Calu3 (cell line): ENCODE results near the gene SIRPD. TPM values are rescaled to one million over a fixed set of nuclear protein-coding genes. Genes with fewer than 3 reads are reported as not detected.

ENCODE experiments used
- BruUV-seq: library from RNA; stranded (reverse); fragments of 400-500 nt; replicated peaks from 2 replicates; lab custom pipeline; 2021; lab: Mats Ljungman, UMichigan
- CTCF ChIA-PET: fragments of 300-600 bp; sonication (Branson Sonifier 250); formaldehyde crosslinking; loops from one replicate; lab custom pipeline; 2022; ENCODE audit warnings: antibody characterized with exemption; lab: Charles Lee
- DNase-seq: peaks from one replicate; pipeline ENCODE4 v3.0.0; 2022
- H3K27ac Mint-ChIP-seq: one replicate; pipeline ENCODE4 v1.8.0; 2022; ENCODE audit warnings: mixed read lengths; ENCODE audit not compliant: unreplicated experiment
- H3K27me3 Mint-ChIP-seq: one replicate; pipeline ENCODE4 v1.8.0; 2022; ENCODE audit warnings: mixed read lengths; ENCODE audit not compliant: unreplicated experiment
- H3K36me3 Mint-ChIP-seq: one replicate; pipeline ENCODE4 v1.8.0; 2022; ENCODE audit warnings: mild to moderate bottlenecking, moderate library complexity, mixed read lengths; ENCODE audit not compliant: insufficient read depth, unreplicated experiment
- H3K4me1 Mint-ChIP-seq: one replicate; pipeline ENCODE4 v1.8.0; 2022; ENCODE audit warnings: mild to moderate bottlenecking, low read depth, mixed read lengths; ENCODE audit not compliant: unreplicated experiment
- H3K4me3 Mint-ChIP-seq: one replicate; pipeline ENCODE4 v1.8.0; 2022; ENCODE audit warnings: mild to moderate bottlenecking, low read depth, moderate library complexity, mixed read lengths; ENCODE audit not compliant: unreplicated experiment
- H3K9me3 Mint-ChIP-seq: one replicate; pipeline ENCODE4 v1.8.0; 2022; ENCODE audit warnings: low read depth, mixed read lengths; ENCODE audit not compliant: unreplicated experiment
- CTCF ChIP-seq: fragments of 200-600 bp; IDR thresholded peaks from one replicate; pipeline ENCODE4 v1.8.0; 2022; ENCODE audit warnings: antibody characterized with exemption; ENCODE audit not compliant: unreplicated experiment
- intact Hi-C: fragments of 100-400 bp; cut with micrococcal nuclease; formaldehyde crosslinking; loops from one replicate; pipeline ENCODE4 v1.10.0; 2022; ENCODE audit not compliant: unreplicated experiment
- total RNA-seq: library from RNA; stranded (reverse); gene quantifications from 2 replicates; pipeline ENCODE4 v1.2.3, GENCODE V29; 2022

SIRPD gene
- total RNA-seq, 1 experiment from 2014 or later, result not detected

- H3K36me3 Mint-ChIP-seq, result no peaks in the 10 kb centered on the region
- intact Hi-C loops, result no loop called here
- no peaks in the 10 kb centered on the region for H3K9me3 Mint-ChIP-seq
- DNase-seq, result no peak
- peaks cover 43% of the 10 kb centered on the region for H3K4me1 Mint-ChIP-seq
- H3K27ac Mint-ChIP-seq, result no peak overlapping the region
- TF ChIP-seq CTCF, result no peak
- CTCF ChIA-PET, result interaction anchor here (1.2 kb wide), 1 partner anchor 17 kb away, joined by 4 read pairs; no protein-coding TSS in a partner anchor
- BruUV-seq, result no TSS peak
- no peak overlapping the region for H3K4me3 Mint-ChIP-seq
- no peaks in the 10 kb centered on the region for H3K27me3 Mint-ChIP-seq
Measured at GRCh38 chr20:1486566-1486965, 70.9 kb downstream of the SIRPD start.

GRCh38 chr20:1484438-1485116 lies 72.9 kb downstream of the SIRPD start:
- no TSS peak for BruUV-seq
- Mint-ChIP-seq H3K4me3 (no peak overlapping the region), H3K4me1 (peaks cover 34% of the 10 kb centered on the region), H3K36me3 (no peaks in the 10 kb centered on the region), H3K27me3 (no peaks in the 10 kb centered on the region), H3K27ac (no peak overlapping the region), H3K9me3 (no peaks in the 10 kb centered on the region)
- no peak for DNase-seq
- CTCF ChIA-PET, result no interaction called here
- intact Hi-C loops, result no loop called here
- TF ChIP-seq CTCF, result no peak

Other genes with a start within 250 kb of the SIRPD start
- gene SDCBP2, start 228.6 kb downstream of the SIRPD start, total RNA-seq, result 8.2 and 18.9 TPM in 2 replicates
- 166 and 173 TPM in 2 replicates for gene FKBP1A, start 164.7 kb downstream of the SIRPD start, total RNA-seq
- gene NSFL1C, start 90.9 kb downstream of the SIRPD start, total RNA-seq, result 81.0 and 86.3 TPM in 2 replicates
- gene SIRPB2, start 66.3 kb downstream of the SIRPD start, total RNA-seq, result 0.57 and 1.1 TPM in 2 replicates
- 3.3 and 3.4 TPM in 2 replicates for gene SIRPB1, start 62.3 kb upstream of the SIRPD start, total RNA-seq
- gene SIRPG, start 100.1 kb upstream of the SIRPD start, total RNA-seq, result not detected in 2 replicates